GM12891 (cell line): ENCODE measurements around the gene TSPOAP1.

ENCODE experiments used
- POLR2A ChIP-seq: IDR thresholded peaks from 2 replicates; pipeline ENCODE4 v1.6.1; 2011; ENCODE audit warnings: low read depth, low read length, control low read depth
- SPI1 ChIP-seq: IDR thresholded peaks from 2 replicates; pipeline ENCODE4 v1.6.1; 2011; ENCODE audit warnings: low read depth, low read length, control low read depth
- TAF1 ChIP-seq: IDR thresholded peaks from 2 replicates; pipeline ENCODE4 v1.6.1; 2011; ENCODE audit warnings: low read depth, low read length, control low read depth

- TF ChIP-seq TAF1, result no peak
- 0 out of 2 replicates have a peak, but pooled peaks have one; percentile 23 for TF ChIP-seq POLR2A
- no peak for TF ChIP-seq SPI1
Observed at GRCh38 chr17:58369214-58370031, 40.8 kb upstream of the TSPOAP1 start.
